HG02973 (cell line): ENCODE measurements around the gene GDF15.
A peak's percentile ranks its signal among the peaks of the same experiment; 100 is the strongest.
"Not testable (repeated sequence)": the region's sequence is repeated elsewhere in the genome, so short reads cannot be mapped to it uniquely, and the experiment has no call there.

ENCODE experiments used
- ATAC-seq: cut with Tn5 transposase; IDR thresholded peaks from one replicate; pipeline ENCODE4 v1.9.1; 2021; ENCODE audit warnings: moderate library complexity; ENCODE audit not compliant: unreplicated experiment

GDF15 gene

DNA sequence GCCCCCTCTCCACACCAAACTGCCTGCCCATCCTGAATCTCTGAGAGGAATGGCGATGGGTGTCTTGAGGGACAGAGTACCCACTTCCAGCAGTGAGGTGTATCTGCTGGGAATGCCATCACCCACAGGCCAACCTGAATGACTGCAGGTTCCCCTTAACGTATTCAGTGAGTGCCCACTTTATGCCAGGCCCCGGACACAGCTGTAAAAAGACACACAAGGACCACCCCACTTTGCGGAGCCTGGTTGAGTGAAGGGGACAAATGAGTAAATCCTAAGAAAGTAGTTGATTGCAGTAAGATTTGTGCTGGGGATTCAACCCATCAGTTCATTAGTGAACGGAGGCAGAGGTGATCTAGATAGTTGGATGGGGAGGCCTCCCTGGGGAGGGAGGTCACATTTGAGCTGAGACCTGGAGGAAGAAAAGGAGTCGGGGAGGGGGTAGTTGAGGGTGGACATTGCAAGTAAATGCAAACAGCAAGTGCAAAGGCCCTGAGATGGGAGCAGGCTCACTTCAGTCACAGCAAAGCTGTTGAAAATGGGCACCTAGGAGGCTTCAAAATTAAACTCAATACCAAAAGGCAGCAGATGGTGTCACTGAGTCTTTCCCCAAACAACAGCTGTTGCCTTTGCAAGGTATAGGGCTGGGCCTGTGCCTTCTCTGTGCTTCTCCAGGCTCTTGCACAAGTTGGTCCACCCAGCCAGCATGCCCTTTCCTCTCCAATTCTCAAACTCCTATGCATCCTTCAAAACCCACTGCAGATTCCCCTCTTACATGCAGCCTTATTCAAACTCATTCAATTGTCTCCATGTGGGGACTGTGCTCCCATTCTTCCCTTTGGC, 4.3 kb downstream of the GDF15 start:
- ATAC-seq, result no peak

DNA sequence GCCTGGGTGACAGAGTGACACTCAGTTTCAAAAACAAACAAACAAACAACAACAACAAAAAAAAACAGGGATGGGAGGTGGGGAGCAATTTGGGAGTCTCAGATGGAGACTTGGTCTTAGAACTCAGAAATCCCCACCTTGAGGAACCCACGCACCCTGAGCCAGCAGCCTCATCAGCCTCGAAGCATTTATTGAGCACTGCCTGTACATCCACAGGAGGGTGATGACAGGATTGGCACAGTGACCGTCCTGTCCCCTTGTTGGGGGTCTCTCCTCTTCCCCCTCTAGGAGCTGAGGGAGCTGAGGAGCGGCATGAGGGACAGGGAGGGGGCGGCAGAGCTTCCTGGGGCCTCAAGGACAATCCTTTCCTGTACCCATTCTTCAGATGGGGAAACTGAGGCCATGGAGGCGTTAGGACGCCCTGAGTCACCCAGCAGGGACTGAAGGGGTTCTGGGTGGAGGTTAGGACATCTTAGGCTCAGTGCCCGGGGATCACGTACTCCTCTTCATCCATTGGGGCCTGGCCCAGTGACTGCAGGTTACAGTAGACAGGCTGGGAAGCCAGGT, 5.6 kb downstream of the GDF15 start:
- ATAC-seq, result no peak

DNA sequence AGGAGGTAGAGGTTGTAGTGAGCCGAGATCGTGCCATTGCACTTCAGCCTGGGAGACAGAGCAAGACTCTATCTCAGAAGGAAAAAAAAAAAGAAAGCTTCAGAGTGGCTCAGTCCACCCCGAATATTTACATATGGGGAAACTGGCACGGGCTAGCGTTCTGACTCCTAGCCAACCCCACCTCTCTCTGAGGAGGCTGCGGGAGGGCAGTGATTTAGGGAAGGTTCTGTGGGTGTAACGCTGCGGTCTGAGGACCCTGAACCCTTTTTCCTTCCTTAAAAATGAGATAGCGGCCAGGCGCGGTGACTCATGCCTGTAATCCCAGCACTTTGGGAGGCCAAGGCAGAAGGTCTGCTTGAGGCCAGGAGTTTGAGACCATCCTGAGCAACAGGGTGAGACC, 6.5 kb downstream of the GDF15 start:
- ATAC-seq, result no peak

DNA sequence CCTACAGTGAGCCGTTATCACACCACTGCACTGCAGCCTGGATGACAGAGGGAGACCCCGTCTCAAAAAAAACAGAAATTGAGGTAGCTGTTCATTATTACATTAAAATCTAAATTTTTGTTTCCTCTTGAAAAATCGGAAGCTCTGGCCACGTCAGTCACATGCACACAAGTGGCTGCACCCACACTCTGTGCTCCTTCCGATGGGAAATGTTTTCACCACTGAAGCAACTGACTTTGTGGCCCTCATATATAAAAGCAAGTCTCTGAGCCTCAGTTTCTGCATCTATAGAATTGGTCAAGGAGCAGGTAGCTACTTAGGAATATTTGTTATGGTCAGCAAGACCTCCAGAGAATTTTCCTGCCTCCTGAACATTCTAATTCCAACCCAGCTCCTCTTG, 7.0 kb downstream of the GDF15 start:
- ATAC-seq, result no peak

DNA sequence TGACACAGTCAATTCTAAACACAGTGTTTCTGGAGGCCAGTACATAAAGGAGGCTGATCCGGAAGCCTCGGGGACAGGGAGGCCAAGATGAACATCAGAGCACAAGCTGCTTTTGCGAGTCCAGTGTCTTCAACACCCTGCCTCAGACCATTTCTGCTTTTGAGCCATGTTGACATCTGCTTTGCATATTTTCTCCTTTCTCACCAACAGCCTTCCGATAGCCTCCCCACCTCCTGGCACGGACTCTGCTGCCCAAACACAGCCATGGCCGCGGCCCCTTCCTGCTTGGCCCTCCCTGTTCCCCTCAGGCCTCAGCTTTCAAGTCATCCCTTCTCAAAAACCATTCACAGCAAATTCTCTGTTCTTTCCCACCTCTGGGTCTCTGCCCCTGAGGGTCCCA, 7.9 kb downstream of the GDF15 start:
- ATAC-seq, result no peak

DNA sequence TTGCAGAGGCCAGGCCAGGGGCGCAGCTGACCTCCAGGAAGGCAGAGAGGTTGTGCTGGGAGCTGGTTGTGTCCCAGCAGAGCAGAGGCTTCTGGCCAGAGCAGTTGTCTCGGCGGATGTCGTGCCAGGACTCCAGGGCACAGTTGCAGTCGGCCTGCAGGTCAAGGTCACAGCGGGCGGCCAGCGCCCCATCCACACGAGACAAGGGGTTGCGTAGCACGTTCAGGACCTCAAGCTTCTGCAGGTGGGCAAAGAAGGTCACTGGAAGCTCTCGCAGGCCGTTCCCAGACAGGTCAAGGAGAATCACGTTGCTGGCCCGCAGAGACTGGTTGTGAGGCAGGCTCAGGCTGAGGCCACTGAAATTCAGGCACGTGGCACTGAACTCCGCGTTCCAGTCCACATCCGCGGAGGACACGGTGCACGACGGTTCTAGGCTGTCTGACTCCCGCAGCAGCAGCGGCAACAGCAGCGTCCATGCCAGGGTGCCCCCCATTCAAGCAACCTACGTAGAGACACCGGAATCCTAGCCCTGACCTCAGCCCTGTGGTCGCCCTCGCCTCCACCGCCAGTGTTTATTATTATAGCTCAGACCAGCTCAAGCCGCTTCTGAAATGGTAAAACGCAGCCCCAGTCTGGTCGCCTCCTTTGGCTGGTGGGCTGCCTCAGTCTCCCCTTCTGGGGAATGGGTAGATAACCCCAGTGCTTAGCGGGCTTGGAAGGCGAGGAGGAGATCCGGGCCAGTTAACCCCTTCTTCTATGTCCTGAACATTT, 10.7 kb downstream of the GDF15 start:
- no peak for ATAC-seq

DNA sequence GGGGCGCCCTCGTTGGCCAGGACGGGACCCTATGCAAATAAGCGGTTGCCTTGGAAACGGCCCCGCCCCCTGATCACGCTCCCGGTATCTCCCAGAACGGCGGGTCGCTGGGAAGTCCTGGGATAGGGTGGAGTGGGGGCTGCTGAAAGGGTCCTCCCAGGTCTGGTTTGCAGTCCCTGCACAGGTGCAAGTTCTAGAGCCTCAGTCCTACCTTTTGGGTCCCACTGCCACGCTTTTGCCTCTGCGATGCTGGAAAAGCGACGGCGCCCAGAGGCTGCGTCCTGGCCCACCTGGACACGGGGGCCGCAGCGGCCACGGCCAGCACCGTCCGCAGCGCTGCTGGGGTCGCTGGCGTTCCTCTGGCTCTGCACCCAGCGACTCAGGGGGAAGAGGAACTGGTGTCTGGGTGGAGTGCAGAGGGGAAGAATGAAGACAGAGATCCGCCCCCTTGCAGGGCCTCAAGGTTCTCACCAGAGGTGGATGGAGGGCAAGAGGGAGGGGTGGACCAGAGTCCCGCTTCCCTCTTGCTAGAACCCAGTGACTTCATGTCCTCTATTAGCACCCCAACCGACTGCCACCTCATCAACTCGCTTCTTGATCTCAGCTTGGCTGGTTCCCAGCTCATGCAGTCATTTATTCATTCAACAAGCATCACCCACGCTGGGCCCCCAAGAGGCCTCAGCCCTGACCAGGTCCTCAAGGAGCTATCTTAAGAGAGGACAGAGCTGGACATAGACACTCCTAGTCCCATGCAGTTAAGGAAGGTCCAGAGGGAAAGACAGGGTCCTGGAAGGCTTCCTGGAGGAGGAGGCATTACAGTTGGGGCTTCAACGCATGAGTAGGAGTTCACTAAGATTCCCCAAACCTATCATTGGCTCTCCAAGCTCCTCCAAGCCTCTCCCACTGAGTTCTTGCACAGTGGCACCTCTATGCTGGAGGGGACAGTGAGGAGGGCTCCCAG, 11.6 kb downstream of the GDF15 start, which contains the start of gene LRRC25:
Gene LRRC25 (minus strand): TSS at position 381 of the 961 bp plus-strand sequence. CDS start 659 bp downstream, outside the sequence.
- no peak for ATAC-seq

DNA sequence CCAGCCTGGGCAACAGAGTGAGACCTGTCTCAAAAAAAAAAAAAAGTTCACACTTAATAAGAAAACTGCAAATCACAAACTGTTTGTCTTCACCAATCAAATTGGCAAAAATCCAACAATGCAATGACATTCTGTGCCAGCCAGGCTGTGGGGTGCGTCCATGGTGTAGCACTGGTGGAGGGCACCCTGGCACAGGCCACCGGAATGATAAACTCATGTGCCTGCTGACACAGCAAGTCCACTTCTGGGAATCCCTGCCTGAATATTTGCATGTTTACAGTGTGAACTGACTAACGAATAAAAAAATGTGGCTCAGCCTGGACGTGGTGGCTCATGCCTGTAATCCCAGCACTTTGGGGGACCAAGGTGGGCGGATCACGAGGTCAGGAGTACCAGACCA, 13.1 kb downstream of the GDF15 start:
- ATAC-seq, result no peak

DNA sequence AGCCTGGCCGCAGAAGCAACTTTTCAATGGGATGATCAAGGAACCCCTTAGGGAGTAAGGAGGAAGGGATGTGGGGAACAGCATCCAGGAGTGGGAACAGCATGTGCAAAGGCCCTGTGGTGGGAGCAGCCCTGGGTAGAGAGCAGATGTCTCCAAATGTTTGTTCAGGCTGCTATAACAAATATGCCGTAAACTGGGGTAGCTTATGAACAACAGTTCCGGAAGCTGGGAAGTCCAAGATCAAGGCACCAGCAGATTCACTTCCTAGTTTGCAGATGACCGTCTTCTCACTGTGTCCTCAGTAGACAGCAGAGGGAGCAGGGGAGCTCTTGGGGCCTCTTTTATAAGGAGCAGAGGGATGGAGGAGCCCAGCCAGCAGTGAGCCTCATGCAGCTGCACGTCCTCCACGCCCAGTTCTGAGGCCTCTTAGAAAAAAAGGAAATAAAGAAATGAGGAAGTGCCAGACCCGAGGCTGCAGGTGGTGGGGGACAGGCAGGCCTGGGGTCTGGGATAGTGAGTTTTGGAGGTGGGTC, 15.7 kb downstream of the GDF15 start:
- no peak for ATAC-seq

DNA sequence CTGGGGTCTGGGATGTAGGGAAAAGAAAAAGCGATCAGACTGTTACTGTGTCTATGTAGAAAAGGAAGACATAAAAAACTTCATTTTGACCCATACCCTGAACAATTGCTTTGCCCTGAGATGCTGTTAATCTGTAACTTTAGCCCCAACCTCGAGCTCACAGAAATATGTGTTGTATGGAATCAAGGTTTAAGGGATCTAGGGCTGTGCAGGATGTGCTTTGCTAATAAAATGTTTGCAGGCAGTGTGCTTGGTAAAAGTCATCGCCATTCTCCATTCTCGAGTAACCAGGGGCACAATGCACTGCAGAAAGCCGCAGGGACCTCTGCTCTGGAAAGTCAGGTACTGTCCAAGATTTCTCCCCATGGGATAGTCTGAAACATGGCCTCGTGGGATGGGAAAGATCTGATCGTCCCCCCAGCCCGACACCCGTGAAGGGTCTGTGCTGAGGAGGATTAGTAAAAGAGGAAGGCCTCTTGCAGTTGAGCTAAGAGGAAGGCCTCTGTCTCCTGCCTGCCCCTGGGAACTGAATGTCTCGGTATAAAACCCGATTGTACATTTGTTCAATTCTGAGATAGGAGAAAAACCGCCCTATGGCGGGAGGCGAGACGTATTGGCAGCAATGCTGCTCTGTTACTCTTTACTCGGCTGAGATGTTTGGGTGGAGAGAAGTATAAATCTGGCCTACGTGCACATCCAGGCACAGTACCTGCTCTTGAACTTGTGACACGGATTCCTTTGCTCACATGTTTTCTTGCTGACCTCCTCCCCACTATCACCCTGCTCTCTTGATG, 16.7 kb downstream of the GDF15 start:
- ATAC-seq, result not testable (repeated sequence)

DNA sequence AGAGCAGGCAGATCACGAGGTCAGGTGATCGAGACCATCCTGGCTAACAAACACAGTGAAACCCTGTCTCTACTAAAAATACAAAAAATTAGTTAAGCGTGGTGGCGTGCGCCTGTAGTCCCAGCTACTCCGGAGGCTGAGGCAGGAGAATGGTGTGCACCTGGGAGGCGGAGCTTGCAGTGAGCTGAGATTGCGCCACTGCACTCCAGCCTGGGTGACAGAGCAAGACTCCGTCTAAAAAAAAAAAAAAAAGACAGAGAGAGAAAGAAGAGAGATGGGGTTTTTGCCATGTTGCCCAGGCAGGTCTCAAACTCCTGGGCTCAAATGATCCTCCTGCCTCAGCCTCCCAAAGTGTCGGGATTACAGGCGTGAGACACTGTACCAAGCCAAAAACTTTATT, 19.8 kb downstream of the GDF15 start:
- not testable (repeated sequence) for ATAC-seq

DNA sequence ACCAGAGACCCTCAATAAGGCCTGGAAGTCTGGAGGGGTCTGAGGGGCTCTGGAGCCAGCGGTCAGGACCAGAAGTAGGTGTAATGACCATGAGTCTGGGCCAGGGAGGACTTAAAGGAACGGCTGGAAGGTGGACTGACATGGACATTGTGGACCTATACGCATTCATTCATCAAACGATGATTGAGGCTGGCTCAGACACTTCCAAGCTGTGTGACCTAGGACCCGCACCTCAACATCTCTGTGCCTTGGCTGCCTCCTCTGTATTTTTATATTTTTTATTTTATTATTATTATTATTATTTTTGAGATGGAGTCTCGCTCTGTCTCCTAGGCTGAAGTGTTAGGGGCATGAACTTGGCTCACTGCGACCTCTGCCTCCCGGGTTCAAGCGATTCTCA, 20.8 kb downstream of the GDF15 start:
- ATAC-seq, result no peak

DNA sequence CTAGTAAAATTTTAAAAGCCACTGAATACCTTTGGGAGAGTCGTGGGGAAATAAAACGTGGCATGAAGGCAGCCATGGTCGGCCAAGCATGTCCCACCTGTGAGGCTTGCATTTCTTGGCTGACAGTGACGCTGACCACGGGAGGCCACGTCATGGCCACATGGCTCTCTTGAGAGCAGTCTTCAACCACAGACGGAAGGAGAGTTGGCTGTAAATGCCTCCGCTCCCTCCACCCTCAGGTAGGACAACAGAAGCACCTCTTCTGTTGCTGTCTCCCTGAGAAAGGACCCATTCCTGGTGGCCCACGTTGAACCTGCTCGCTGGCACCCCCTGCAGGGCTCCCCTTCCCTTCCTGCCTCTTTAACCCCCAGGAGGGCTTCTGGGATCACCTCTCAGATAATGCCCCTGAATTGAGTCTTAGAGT, 22.1 kb downstream of the GDF15 start:
- peak; percentile 69 for ATAC-seq

DNA sequence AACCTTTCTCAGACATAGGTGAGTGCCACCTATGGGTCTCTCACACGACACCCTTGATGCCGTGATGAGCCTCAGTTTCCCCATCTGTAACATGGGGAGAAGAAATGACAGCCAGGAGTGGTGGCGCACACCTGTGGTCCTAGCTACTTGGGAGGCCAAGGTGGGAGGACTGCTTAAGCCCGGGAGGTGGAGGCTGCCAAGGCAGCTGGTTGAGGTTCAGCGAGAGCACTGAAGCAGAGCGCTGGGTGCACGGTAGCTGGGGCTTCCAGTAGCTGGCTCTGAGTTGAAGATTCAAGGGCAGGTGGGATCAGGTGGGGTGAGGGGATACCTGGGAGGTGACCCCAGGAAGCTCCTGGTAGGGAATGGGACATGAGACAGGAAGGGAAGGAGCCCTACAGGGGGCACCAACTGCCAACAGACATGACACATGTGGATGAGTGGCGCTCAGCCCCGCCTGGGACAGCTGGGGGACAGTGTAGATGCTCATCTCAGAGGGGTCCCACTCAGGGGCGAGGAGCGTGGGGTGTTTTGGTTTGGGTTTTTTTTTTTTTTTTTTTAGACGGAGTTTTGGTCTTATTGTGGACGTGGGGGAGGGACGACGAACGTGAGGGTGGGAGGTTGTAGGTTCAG, 26.8 kb downstream of the GDF15 start:
- ATAC-seq, result no peak

DNA sequence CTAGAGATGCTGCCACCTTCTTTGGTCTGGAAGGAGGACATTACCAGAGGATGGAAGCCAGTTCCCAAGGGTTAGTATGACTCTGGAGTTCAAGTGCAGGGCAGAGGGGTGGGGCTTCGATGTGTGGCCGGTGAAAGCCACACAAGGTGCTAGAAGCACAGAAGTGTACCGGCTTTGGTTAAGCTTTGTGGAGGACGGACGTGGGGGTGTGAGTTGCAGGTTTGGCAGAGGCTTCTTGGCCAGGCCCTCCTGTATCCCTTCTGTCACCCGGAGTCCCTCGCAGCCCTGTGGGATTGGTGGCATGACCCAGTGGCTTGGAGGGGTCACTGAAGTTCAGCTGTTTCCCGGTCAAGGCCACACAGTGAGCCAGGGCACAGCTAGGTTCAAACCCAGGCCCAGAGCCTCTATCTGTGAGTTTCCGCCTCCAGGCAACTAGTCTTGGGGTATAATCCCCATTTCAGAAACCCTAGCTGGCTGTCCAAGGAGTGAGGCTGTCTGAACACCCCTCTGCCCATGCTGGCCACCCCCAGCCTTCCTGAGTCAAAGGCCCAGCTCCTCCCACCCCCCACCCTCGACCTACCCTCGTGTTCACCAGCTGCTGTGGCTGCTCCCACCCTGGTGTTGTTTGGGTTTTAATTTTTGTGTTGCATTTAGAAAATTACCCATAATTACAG, 28.7 kb downstream of the GDF15 start:
- ATAC-seq, result no peak

DNA sequence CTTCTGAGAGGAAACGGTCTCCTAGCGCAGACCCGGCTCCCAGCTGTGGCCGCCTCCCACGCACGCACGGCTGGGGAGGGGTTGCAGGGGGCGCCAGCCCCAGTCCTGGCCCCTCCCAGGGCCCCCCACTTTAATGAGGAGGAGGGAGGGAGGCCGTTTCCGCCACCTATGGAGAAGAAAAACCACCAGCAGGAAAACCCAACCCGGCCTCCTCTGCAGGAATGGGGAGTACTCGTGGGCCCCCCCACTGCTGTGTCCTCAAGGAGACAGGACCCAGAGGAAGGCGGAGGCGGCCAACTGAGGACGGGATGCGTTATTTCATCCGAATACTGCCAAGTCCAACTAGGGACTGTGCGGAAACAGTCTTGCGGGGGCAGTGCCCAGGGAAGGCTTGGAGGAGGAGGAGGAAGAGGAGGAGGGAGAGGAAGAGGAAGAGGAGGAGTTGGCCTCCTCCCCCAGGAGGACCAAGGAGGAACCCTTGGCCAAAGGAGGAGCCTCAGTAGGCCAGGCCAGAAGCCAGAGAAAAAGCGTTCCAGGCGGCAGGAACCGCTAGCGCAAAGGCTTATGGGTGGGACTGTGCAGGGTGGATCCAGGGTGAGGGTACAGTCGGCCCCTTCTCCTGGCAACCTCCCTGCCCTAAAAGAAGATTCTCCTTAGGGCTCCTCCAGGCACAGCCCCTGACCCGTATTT, 29.4 kb downstream of the GDF15 start:
- ATAC-seq, result no peak

DNA sequence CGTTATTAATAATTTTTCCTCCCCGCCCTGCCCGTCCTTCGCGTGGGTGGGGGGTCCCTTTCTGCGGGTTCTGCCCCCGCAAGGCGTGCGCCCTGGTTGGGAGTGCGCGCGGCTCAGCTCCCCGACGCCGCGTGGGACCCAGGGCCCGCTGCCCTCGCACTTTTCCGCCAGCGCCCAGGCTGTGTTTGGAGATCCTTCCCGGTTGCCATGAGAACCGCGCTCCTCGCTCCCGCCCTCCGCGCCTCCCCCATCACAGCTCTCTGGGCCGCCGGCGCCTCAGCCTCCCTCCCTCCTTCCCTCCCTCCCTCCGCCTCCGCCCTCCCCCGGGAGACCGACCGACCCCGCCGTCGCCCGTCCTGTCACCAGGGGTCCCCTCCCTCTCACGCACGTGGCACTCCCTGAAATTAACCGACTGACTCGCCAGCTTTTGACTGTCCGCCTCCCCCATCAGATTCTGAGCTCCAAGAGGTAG, 30.9 kb downstream of the GDF15 start:
- ATAC-seq, result no peak
